Fibroblast of mammary gland (primary cell): ENCODE measurements around the gene FAM204A.

Experiments
- DNase-seq: peaks from one replicate; pipeline ENCODE4 v3.0.0-alpha.2; 2010; ENCODE audit warnings: low read depth
- H3K4me3 ChIP-seq: 2 replicates; pipeline ENCODE4 v1.5.1; 2011; ENCODE audit warnings: low read depth, mild to moderate bottlenecking, low read length, moderate library complexity; ENCODE audit not compliant: control insufficient read depth
- TF ChIP-seq, protein P1 (sequence below): conservative IDR thresholded peaks from 2 replicates; pipeline ENCODE4 v1.5.1; 2011; ENCODE audit warnings: low read depth, low read length, inconsistent platforms; ENCODE audit not compliant: control insufficient read depth, insufficient read depth

FAM204A gene

DNA sequence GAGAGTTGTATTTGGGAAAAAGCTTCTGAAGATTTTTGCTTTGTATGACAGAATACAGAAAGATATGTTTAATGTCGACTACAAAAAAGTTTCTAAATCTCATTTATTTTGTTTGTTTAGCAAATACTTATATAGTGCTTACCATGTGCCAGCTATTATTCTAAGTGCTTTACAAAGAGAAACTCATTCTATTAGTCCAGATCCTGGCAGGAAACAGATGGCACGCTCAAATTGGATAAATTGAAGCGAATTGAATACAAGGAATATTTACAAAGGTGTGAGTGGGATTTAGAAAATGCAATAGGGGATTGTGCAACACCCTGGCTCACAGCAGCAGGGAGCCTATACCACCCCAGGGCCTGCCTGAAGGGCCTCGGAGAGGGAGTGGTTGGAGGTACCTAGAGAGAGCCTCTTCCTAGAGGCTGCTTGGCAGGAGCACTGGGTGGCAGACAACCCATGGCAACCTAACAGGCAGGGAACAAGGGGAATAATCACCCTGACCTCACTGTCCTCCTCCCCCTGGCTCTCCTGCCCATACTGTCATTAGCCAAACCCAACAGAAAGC is 27.6 kb upstream of the FAM204A start:
- H3K4me3 ChIP-seq = no peak overlapping the region
- TF ChIP-seq, protein P1, sequence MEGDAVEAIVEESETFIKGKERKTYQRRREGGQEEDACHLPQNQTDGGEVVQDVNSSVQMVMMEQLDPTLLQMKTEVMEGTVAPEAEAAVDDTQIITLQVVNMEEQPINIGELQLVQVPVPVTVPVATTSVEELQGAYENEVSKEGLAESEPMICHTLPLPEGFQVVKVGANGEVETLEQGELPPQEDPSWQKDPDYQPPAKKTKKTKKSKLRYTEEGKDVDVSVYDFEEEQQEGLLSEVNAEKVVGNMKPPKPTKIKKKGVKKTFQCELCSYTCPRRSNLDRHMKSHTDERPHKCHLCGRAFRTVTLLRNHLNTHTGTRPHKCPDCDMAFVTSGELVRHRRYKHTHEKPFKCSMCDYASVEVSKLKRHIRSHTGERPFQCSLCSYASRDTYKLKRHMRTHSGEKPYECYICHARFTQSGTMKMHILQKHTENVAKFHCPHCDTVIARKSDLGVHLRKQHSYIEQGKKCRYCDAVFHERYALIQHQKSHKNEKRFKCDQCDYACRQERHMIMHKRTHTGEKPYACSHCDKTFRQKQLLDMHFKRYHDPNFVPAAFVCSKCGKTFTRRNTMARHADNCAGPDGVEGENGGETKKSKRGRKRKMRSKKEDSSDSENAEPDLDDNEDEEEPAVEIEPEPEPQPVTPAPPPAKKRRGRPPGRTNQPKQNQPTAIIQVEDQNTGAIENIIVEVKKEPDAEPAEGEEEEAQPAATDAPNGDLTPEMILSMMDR = no peak
- DNase-seq = no peak

DNA sequence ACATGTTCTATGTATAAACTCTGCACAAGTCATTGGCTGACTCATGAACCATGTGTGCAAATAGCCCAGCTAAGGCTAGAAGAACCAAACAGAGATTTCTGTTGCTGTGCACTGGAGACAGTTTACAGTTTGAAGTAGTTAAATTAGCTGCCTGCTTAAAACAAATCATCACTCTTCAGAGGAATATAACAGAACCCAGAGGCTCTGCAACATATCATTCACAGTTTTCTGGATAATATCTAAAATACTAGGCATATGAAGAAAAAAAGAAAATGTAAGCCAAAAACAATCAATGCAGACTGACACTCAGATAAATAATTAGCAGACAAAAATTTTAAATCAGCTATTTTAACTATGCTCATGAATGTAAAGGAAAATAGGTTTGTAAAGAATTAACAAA is 23.6 kb upstream of the FAM204A start:
- H3K4me3 ChIP-seq = no peak overlapping the region
- TF ChIP-seq, protein P1 = no peak
- DNase-seq = no peak

- no peak overlapping the region for H3K4me3 ChIP-seq
- DNase-seq = no peak
- TF ChIP-seq, protein P1 = no peak
These were observed 20.0 kb upstream of the FAM204A start for GRCh38 chr10:118362103-118362502.

- TF ChIP-seq, protein P1 = no peak
- DNase-seq = no peak
- no peak overlapping the region for H3K4me3 ChIP-seq
These were observed 16.2 kb upstream of the FAM204A start for GRCh38 chr10:118358327-118358726.

GRCh38 chr10:118357841-118358240 is 15.7 kb upstream of the FAM204A start:
- TF ChIP-seq, protein P1 = no peak
- H3K4me3 ChIP-seq = no peak overlapping the region
- no peak for DNase-seq

GRCh38 chr10:118356628-118357027 is 14.5 kb upstream of the FAM204A start:
- DNase-seq = no peak
- H3K4me3 ChIP-seq = no peak overlapping the region
- TF ChIP-seq, protein P1 = no peak

- TF ChIP-seq, protein P1 = no peak
- no peak for DNase-seq
- no peak overlapping the region for H3K4me3 ChIP-seq
These were observed 13.1 kb upstream of the FAM204A start for GRCh38 chr10:118355234-118355633.
